Kidney (tissue), 14 donors: ENCODE results near the gene NME2. TPM values are rescaled to one million over a fixed set of nuclear protein-coding genes. Genes with fewer than 3 reads are reported as not detected.
A peak's percentile ranks its signal among the peaks of the same experiment; 100 is the strongest.

Experiments used
- DNase-seq, 5 donors: peaks; one replicate each; pipeline ENCODE4 v3.0.0-alpha.2; 2013 to 2020
- FAIRE-seq: peaks from 2 replicates; lab custom pipeline; 2012; peaks lifted over from hg19 to GRCh38; lab: Jason Lieb, UNC
- H3K27ac ChIP-seq, 2 donors: one replicate each; pipeline ENCODE4 v1.7.0; 2013; ENCODE audit warnings: low read depth in 2 of 2, low read length in 2 of 2, inconsistent platforms in 1 of 2
- H3K27me3 ChIP-seq: one replicate; pipeline ENCODE4 v1.7.1; 2013; ENCODE audit warnings: low read length, inconsistent platforms; ENCODE audit not compliant: control insufficient read depth, insufficient read depth
- H3K36me3 ChIP-seq, 3 donors: one replicate each; pipeline versions ENCODE4 v1.7.0 to v1.7.1; 2013; ENCODE audit warnings: low read length in 3 of 3, control low read depth in 1 of 3, inconsistent platforms in 1 of 3; ENCODE audit not compliant: insufficient read depth in 3 of 3, control insufficient read depth in 2 of 3
- H3K4me1 ChIP-seq, 3 donors: one replicate each; pipeline versions ENCODE4 v1.7.0 to v1.7.1; 2013; ENCODE audit warnings: low read length in 3 of 3, inconsistent platforms in 1 of 3, low read depth in 1 of 3; ENCODE audit not compliant: control insufficient read depth in 2 of 3, insufficient read depth in 2 of 3
- H3K4me3 ChIP-seq, 3 donors: one replicate each; pipeline versions ENCODE4 v1.7.0 to v1.8.1; 2013; ENCODE audit warnings: low read length in 3 of 3, control low read depth in 1 of 3, inconsistent platforms in 1 of 3
- H3K9ac ChIP-seq, 3 donors: one replicate each; pipeline versions ENCODE4 v1.7.0 to v1.7.1; 2013; ENCODE audit warnings: low read length in 3 of 3, control low read depth in 1 of 3, inconsistent platforms in 1 of 3
- H3K9me3 ChIP-seq, 3 donors: one replicate each; pipeline versions ENCODE4 v1.7.0 to v1.7.1; 2013; ENCODE audit warnings: low read length in 3 of 3, control low read depth in 1 of 3, inconsistent platforms in 1 of 3; ENCODE audit not compliant: control insufficient read depth in 2 of 3, insufficient read depth in 1 of 3
- CTCF ChIP-seq: IDR thresholded peaks from 3 replicates; pipeline ENCODE4 v1.5.1; 2012; ENCODE audit warnings: mild to moderate bottlenecking, moderate library complexity, borderline replicate concordance; ENCODE audit not compliant: insufficient read depth; ENCODE audit errors: extremely low read depth
- intact Hi-C: fragments of 100-400 bp; cut with DNase I; formaldehyde crosslinking; loops from one replicate; pipeline ENCODE4 v1.11.1; 2022
- polyA plus RNA-seq: library from polyadenylated mRNA; stranded (reverse); fragments of 350-450 nt; fragmentation: Illumina TruSeq; extraction: RNeasy Lipid Tissue Mini Kit (QIAGEN cat#74804); gene quantifications from one replicate; pipeline ENCODE4 v1.2.3, GENCODE V29; 2014; ENCODE audit warnings: low read depth, low replicate concordance; ENCODE audit not compliant: insufficient read depth
- total RNA-seq: library from RNA; stranded (reverse); fragmentation: NEBNext Ultra II Directional; extraction: Animal tissue kit (Norgen Biotek cat#: 25700); gene quantifications from one replicate; pipeline ENCODE4 v1.2.1, GENCODE V29; 2021
- donor health status: control.
- donor health status: control.
- donor health status: control.
- donor health status: control.
- donor health status: control.
- donor health status: DM: yes; HTN: yes; CAD: no.
- donor health status: Normal renal cell carcinoma (clear cell type).

NME2 gene
- total and polyA plus RNA-seq, 2 donors from 2014 or later, result 412 to 736 TPM

- no peak for FAIRE-seq
- Histone ChIP-seq H3K4me3 (peak overlapping the region; percentile 81 to 97 (median 88)), H3K4me1 (peaks cover 6 to 18% (median 16%) of the 10 kb centered on the region in 3 donors), H3K27ac (peak overlapping the region; percentile 99), H3K9ac (peak overlapping the region; percentile 80 to 99 (median 82)), H3K36me3 (no peaks in the 10 kb centered on the region), H3K9me3 (no peaks in the 10 kb centered on the region), H3K27me3 (no peaks in the 10 kb centered on the region)
- peak; percentile 64 to 89 (median 85) for DNase-seq
- intact Hi-C loops, result no loop called here
- peak; percentile 17 for TF ChIP-seq CTCF
Observed at GRCh38 chr17:51119415-51120356, 46.5 kb upstream of the NME2 start.

DNA sequence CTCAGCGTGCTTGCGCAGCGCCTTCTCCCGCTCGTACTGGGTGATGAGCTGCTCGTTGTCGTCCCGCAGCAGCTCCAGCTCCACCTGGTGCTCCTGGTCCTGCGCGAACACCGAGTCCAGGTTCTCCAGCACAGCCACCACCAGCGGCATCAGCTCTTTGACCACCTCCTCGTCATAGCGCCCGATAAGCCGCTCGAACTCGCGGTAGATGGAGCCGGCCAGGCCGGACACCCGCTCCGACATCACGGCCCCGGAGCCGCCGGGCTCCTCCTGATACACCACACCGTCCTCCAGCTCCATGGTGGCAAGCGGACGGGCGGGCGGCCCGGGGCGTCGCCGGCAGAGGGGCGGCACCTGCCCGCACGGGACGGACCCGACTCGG lies 45.9 kb upstream of the NME2 start:
- Histone ChIP-seq H3K27ac (peak overlapping the region; percentile 99), H3K9ac (peak overlapping the region; percentile 73 to 99 (median 80)), H3K4me3 (peak overlapping the region; percentile 81 to 97 (median 84)), H3K27me3 (no peaks in the 10 kb centered on the region), H3K36me3 (no peaks in the 10 kb centered on the region), H3K4me1 (peaks cover 6 to 20% (median 18%) of the 10 kb centered on the region in 3 donors), H3K9me3 (no peaks in the 10 kb centered on the region)
- TF ChIP-seq CTCF, result no peak
- FAIRE-seq (no peak), DNase-seq (peak in 2 of 5 donors; percentile 62 to 63)
- intact Hi-C loops, result no loop called here

- Histone ChIP-seq H3K36me3 (no peaks in the 10 kb centered on the region), H3K4me3 (peak within 1 kb of the TSS; percentile 81 to 97 (median 96)), H3K9me3 (no peaks in the 10 kb centered on the region), H3K27ac (peak within 1 kb of the TSS; percentile 99 to 100), H3K9ac (peak within 1 kb of the TSS; percentile 97 to 99 (median 97)), H3K27me3 (no peaks in the 10 kb centered on the region), H3K4me1 (peaks cover 6 to 19% (median 18%) of the 10 kb centered on the region in 3 donors)
- DNase-seq (peak; percentile 95 to 99 (median 97)), FAIRE-seq (no peak)
- TF ChIP-seq CTCF, result no peak
- intact Hi-C loops, result no loop called here
Observed at GRCh38 chr17:51120739-51121619, 45.2 kb upstream of the NME2 start, which contains the start of gene SPAG9. Gene SPAG9, minus strand, starts transcription at chr17:51120868. Its CDS starts 212 bp downstream, at chr17:51120656.
